IMR-90 (cell line): ENCODE data around the gene SRSF10. TPM values are rescaled to one million over a fixed set of nuclear protein-coding genes. Genes with fewer than 3 reads are reported as not detected.

Experiments used
- ATAC-seq: fragments of 200-7000 bp; cut with Tn5 transposase; 2 replicates; pipeline ENCODE4 v1.9.1; 2020; ENCODE audit warnings: low read depth, mild to moderate bottlenecking, moderate library complexity
- BruUV-seq: library from RNA; stranded (reverse); fragments of 400-500 nt; replicated peaks from 2 replicates; lab custom pipeline; 2021; lab: Mats Ljungman, UMichigan
- CTCF ChIA-PET: fragments of 300-600 bp; formaldehyde crosslinking; extraction: SDS; loops from one replicate; lab custom pipeline; 2021; ENCODE audit warnings: antibody characterized with exemption; lab: Yijun Ruan, JAX
- POLR2A ChIA-PET: fragments of 300-600 bp; sonication (Branson Sonifier 250); formaldehyde crosslinking; loops from one replicate; lab custom pipeline; 2022; ENCODE audit warnings: antibody characterized with exemption; ENCODE audit not compliant: unreplicated experiment; lab: Charles Lee
- DNase-seq: peaks from one replicate; pipeline ENCODE4 v3.0.0; 2013
- H2AFZ ChIP-seq: replicated peaks from 2 replicates; pipeline ENCODE3; 2013; ENCODE audit warnings: low read length, mild to moderate bottlenecking; ENCODE audit not compliant: poor library complexity
- H2AK5ac ChIP-seq: 2 replicates; pipeline ENCODE4 v1.6.1; 2013; ENCODE audit warnings: low read depth, low read length, inconsistent platforms
- H2AK9ac ChIP-seq: replicated peaks from 2 replicates; pipeline ENCODE3; 2013; ENCODE audit warnings: mild to moderate bottlenecking, low read depth, low read length, moderate library complexity; ENCODE audit not compliant: poor library complexity
- H2BK120ac ChIP-seq: 2 replicates; pipeline ENCODE4 v1.6.1; 2013; ENCODE audit warnings: low read depth, low read length, inconsistent platforms
- H2BK15ac ChIP-seq: 3 replicates; pipeline ENCODE4 v1.6.1; 2013; ENCODE audit warnings: low read depth, low read length, inconsistent platforms
- H2BK20ac ChIP-seq: 2 replicates; pipeline ENCODE4 v1.6.1; 2013; ENCODE audit warnings: low read depth, mild to moderate bottlenecking, inconsistent platforms, low read length, moderate library complexity
- H2BK5ac ChIP-seq: 2 replicates; pipeline ENCODE4 v1.6.1; 2013; ENCODE audit warnings: mild to moderate bottlenecking, low read depth, low read length, inconsistent platforms; ENCODE audit not compliant: poor library complexity, severe bottlenecking
- H3K14ac ChIP-seq: replicated peaks from 2 replicates; pipeline ENCODE4 v1.6.1; 2013; ENCODE audit warnings: low read depth, low read length, inconsistent platforms
- H3K18ac ChIP-seq: 2 replicates; pipeline ENCODE4 v1.6.1; 2013; ENCODE audit warnings: low read depth, low read length, control low read depth
- H3K23ac ChIP-seq: 2 replicates; pipeline ENCODE4 v1.6.1; 2013; ENCODE audit warnings: low read depth, low read length, inconsistent platforms
- H3K27ac ChIP-seq: 2 replicates; pipeline ENCODE4 v1.5.1; 2013; ENCODE audit warnings: mild to moderate bottlenecking, control low read depth, low read length; ENCODE audit not compliant: insufficient read depth
- H3K27me3 ChIP-seq: 2 replicates; pipeline ENCODE4 v1.6.1; 2013; ENCODE audit warnings: low read length; ENCODE audit not compliant: control insufficient read depth, insufficient read depth
- H3K36me3 ChIP-seq: 2 replicates; pipeline ENCODE4 v1.6.1; 2013; ENCODE audit warnings: low read length, mixed read lengths; ENCODE audit not compliant: control insufficient read depth, insufficient read depth
- H3K4ac ChIP-seq: 2 replicates; pipeline ENCODE4 v1.6.1; 2013; ENCODE audit warnings: low read depth, low read length, inconsistent platforms
- H3K4me1 ChIP-seq: 2 replicates; pipeline ENCODE4 v1.6.1; 2013; ENCODE audit warnings: low read length, mixed read lengths; ENCODE audit not compliant: control insufficient read depth, insufficient read depth
- H3K4me2 ChIP-seq: 2 replicates; pipeline ENCODE4 v1.6.1; 2013; ENCODE audit warnings: low read depth, mild to moderate bottlenecking, control low read depth, low read length, moderate library complexity
- H3K4me3 ChIP-seq: 2 replicates; pipeline ENCODE4 v1.5.1; 2013; ENCODE audit warnings: low read depth, mild to moderate bottlenecking, control low read depth, low read length, moderate library complexity; ENCODE audit not compliant: insufficient read depth
- H3K56ac ChIP-seq: 2 replicates; pipeline ENCODE4 v1.6.1; 2013; ENCODE audit warnings: low read length, inconsistent platforms; ENCODE audit not compliant: insufficient read depth; ENCODE audit errors: extremely low read depth
- H3K79me1 ChIP-seq, 2 experiments: 2 replicates each; pipeline ENCODE4 v1.6.1; 2013; ENCODE audit warnings: low read length in 2 of 2, inconsistent platforms in 1 of 2, low read depth in 1 of 2
- H3K9ac ChIP-seq: 2 replicates; pipeline ENCODE4 v1.6.1; 2013; ENCODE audit warnings: low read depth, low read length, control low read depth
- H3K9me1 ChIP-seq: 2 replicates; pipeline ENCODE4 v1.6.1; 2013; ENCODE audit warnings: low read length, inconsistent platforms; ENCODE audit not compliant: insufficient read depth
- H3K9me3 ChIP-seq: 2 replicates; pipeline ENCODE4 v1.6.1; 2013; ENCODE audit warnings: low read length; ENCODE audit not compliant: control insufficient read depth, insufficient read depth
- H4K20me1 ChIP-seq: 2 replicates; pipeline ENCODE4 v1.6.1; 2013; ENCODE audit warnings: low read length, inconsistent platforms; ENCODE audit not compliant: insufficient read depth
- H4K5ac ChIP-seq: 2 replicates; pipeline ENCODE4 v1.6.1; 2013; ENCODE audit warnings: mild to moderate bottlenecking, low read depth, low read length, control low read depth
- H4K8ac ChIP-seq, 2 experiments: 2 replicates each; pipeline ENCODE4 v1.6.1; 2013; ENCODE audit warnings: low read depth in 2 of 2, low read length in 2 of 2, control low read depth in 1 of 2, inconsistent platforms in 1 of 2
- H4K91ac ChIP-seq: 2 replicates; pipeline ENCODE4 v1.6.1; 2013; ENCODE audit warnings: low read depth, low read length, inconsistent platforms; ENCODE audit not compliant: insufficient read depth
- BHLHE40 ChIP-seq: fragments of 150-350 bp; IDR thresholded peaks from 2 replicates; pipeline ENCODE4 v1.6.1; 2016; ENCODE audit warnings: mild to moderate bottlenecking, low read depth, low read length
- CEBPB ChIP-seq: IDR thresholded peaks from 2 replicates; pipeline ENCODE4 v1.6.1; 2012; ENCODE audit warnings: low read depth, low read length, improper control_type of control experiment
- CHD1 ChIP-seq: IDR thresholded peaks from 2 replicates; pipeline ENCODE4 v1.6.1; 2012; ENCODE audit warnings: low read depth, low read length, improper control_type of control experiment
- ELK1 ChIP-seq: fragments of 150-350 bp; IDR thresholded peaks from 2 replicates; pipeline ENCODE4 v1.6.1; 2016; ENCODE audit warnings: low read depth, mild to moderate bottlenecking, low read length, moderate library complexity, borderline replicate concordance
- FOS ChIP-seq: fragments of 150-350 bp; IDR thresholded peaks from 2 replicates; pipeline ENCODE4 v1.6.1; 2016; ENCODE audit warnings: low read depth, low read length
- MAFK ChIP-seq: IDR thresholded peaks from 2 replicates; pipeline ENCODE4 v1.6.1; 2012; ENCODE audit warnings: low read depth, low read length, improper control_type of control experiment
- MAZ ChIP-seq: IDR thresholded peaks from 2 replicates; pipeline ENCODE4 v1.6.1; 2012; ENCODE audit warnings: low read depth, mild to moderate bottlenecking, low read length, improper control_type of control experiment, moderate library complexity, borderline replicate concordance
- MXI1 ChIP-seq: IDR thresholded peaks from 2 replicates; pipeline ENCODE4 v1.6.1; 2012; ENCODE audit warnings: low read depth, mild to moderate bottlenecking, low read length, moderate library complexity, borderline replicate concordance
- NFE2L2 ChIP-seq: fragments of 150-350 bp; IDR thresholded peaks from 2 replicates; pipeline ENCODE4 v1.6.1; 2016; ENCODE audit warnings: low read depth, mild to moderate bottlenecking, low read length
- POLR2A ChIP-seq: IDR thresholded peaks from 2 replicates; pipeline ENCODE4 v1.6.1; 2012; ENCODE audit warnings: mild to moderate bottlenecking, low read depth, low read length
- RAD21 ChIP-seq: IDR thresholded peaks from 2 replicates; pipeline ENCODE4 v1.6.1; 2012; ENCODE audit warnings: low read length, improper control_type of control experiment
- RCOR1 ChIP-seq: IDR thresholded peaks from 2 replicates; pipeline ENCODE4 v1.6.1; 2012; ENCODE audit warnings: mild to moderate bottlenecking, low read length, improper control_type of control experiment; ENCODE audit not compliant: insufficient replicate concordance
- RFX5 ChIP-seq: IDR thresholded peaks from 2 replicates; pipeline ENCODE4 v1.8.0; 2012; ENCODE audit warnings: low read depth, mild to moderate bottlenecking, low read length, moderate library complexity
- SMC3 ChIP-seq: fragments of 150-350 bp; IDR thresholded peaks from 2 replicates; pipeline ENCODE4 v1.6.1; 2016; ENCODE audit warnings: low read depth, mild to moderate bottlenecking, antibody characterized with exemption, low read length, moderate library complexity
- USF2 ChIP-seq: fragments of 150-350 bp; IDR thresholded peaks from 2 replicates; pipeline ENCODE4 v1.6.1; 2017; ENCODE audit warnings: mild to moderate bottlenecking, antibody characterized with exemption, low read length, low read depth
- WGBS, 2 experiments: methylation state at CpG; one replicate each; pipeline versions ENCODE4 v1.1.5 to v1.1.7; 2013; ENCODE audit warnings: missing lambda C conversion rate in 2 of 2; ENCODE audit not compliant: insufficient read length in 1 of 2; ENCODE audit errors: extremely low coverage in 2 of 2; 5-methylcytosine and 5-hydroxymethylcytosine counted together
- dilution Hi-C: fragments of 300-500 bp; cut with HindIII; formaldehyde crosslinking; loops from one replicate; pipeline ENCODE4 v1.14.3; 2018; ENCODE audit warnings: low sequenced_read_pairs; ENCODE audit not compliant: unreplicated experiment
- in situ Hi-C: fragments of 300-500 bp; cut with MboI; formaldehyde crosslinking; loops from 3 replicates; pipeline ENCODE4 v1.14.3; 2019; ENCODE audit warnings: low sequenced_read_pairs, inconsistent platforms, mixed read lengths
- intact Hi-C: fragments of 100-400 bp; cut with micrococcal nuclease; formaldehyde crosslinking; loops from 2 replicates; pipeline ENCODE4 v1.10.0; 2022
- polyA plus RNA-seq, 3 experiments: library from polyadenylated mRNA; depleted of rRNA; stranded (reverse); fragments of >200 nt; gene quantifications; 2 replicates each; pipeline ENCODE4 v1.2.3, GENCODE V29; 2012; ENCODE audit warnings: low replicate concordance in 1 of 3
- total RNA-seq: library from RNA; depleted of rRNA; stranded (reverse); fragments of >200 nt; gene quantifications from 2 replicates; pipeline ENCODE4 v1.2.3, GENCODE V29; 2012
- TF ChIP-seq, protein P1 (sequence below): conservative IDR thresholded peaks from 2 replicates; pipeline ENCODE4 v1.5.1; 2012; ENCODE audit warnings: mild to moderate bottlenecking, low read depth, low read length, improper control_type of control experiment

The SRSF10 gene
- total and polyA plus RNA-seq, 2 of the 4 experiments (the other 2 are of a cell fraction), result 90.1 to 110 TPM

DNA sequence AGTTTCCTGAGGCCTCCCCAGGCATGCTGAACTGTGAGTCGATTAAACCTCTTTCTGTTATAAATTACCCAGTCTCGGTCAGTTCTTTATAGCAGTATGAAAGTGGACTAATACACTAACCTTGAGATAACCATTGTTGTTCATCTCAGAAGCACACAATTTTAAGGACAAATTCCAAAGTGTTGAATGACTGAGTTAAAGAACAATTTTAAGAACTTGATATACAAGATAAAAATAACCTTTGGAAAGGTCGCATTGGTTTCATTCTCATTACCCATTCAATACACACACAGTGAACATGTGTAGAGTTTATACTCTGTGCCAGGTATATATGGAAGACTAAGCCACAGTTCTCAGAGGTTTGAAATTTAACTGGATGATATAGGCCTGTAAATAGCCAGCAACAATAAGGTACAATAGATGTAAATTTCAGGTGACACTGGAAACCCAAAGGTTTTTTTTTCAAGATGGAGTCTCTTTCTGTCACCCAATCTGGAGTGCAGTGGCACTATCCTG, 19.1 kb upstream of the SRSF10 start:
- ATAC-seq, result no peak; the same call in 1 of the 2 replicates
- Histone ChIP-seq H3K23ac (no peak overlapping the region), H2AK5ac (no peak overlapping the region; the same call in 1 of the 2 replicates), H3K9ac (no peak overlapping the region), H2BK20ac (peak overlapping the region; percentile 63; the same call in 1 of the 2 replicates), H3K14ac (peak overlapping the region; percentile 71; the same call in 1 of the 2 replicates), H3K9me1 (peaks cover 4% of the 10 kb centered on the region; the same call in 1 of the 2 replicates), H2AFZ (no peak overlapping the region), H2BK120ac (no peak overlapping the region), H3K27me3 (no peaks in the 10 kb centered on the region), H3K27ac (no peak overlapping the region), H4K91ac (no peak overlapping the region), H3K9me3 (no peaks in the 10 kb centered on the region), H4K5ac (no peak overlapping the region), H3K4me1 (peaks cover 6% of the 10 kb centered on the region), H3K36me3 (no peaks in the 10 kb centered on the region), H4K20me1 (no peaks in the 10 kb centered on the region), H2BK5ac (peak overlapping the region; percentile 46), H3K18ac (no peak overlapping the region), H3K56ac (no peak overlapping the region), H3K4me2 (peak overlapping the region; percentile 16; the same call in 1 of the 2 replicates), H3K4me3 (no peak overlapping the region), H2AK9ac (no peak overlapping the region), H3K4ac (no peak overlapping the region; the same call in 1 of the 2 replicates), H2BK15ac (no peak overlapping the region), H4K8ac (no peak overlapping the region; a peak in 1 of 4 replicates), H3K79me1 (no peaks in the 10 kb centered on the region)
- ChIA-PET POLR2A (no interaction called here), CTCF (no interaction called here)
- no peak for TF ChIP-seq RFX5
- TF ChIP-seq SMC3, result no peak
- no peak for TF ChIP-seq NFE2L2
- no peak for TF ChIP-seq ELK1
- TF ChIP-seq POLR2A, result no peak
- TF ChIP-seq FOS, result no peak
- no peak for TF ChIP-seq RCOR1
- no peak for TF ChIP-seq CHD1
- no peak for TF ChIP-seq MAFK
- no peak for TF ChIP-seq MAZ
- TF ChIP-seq, protein P1, sequence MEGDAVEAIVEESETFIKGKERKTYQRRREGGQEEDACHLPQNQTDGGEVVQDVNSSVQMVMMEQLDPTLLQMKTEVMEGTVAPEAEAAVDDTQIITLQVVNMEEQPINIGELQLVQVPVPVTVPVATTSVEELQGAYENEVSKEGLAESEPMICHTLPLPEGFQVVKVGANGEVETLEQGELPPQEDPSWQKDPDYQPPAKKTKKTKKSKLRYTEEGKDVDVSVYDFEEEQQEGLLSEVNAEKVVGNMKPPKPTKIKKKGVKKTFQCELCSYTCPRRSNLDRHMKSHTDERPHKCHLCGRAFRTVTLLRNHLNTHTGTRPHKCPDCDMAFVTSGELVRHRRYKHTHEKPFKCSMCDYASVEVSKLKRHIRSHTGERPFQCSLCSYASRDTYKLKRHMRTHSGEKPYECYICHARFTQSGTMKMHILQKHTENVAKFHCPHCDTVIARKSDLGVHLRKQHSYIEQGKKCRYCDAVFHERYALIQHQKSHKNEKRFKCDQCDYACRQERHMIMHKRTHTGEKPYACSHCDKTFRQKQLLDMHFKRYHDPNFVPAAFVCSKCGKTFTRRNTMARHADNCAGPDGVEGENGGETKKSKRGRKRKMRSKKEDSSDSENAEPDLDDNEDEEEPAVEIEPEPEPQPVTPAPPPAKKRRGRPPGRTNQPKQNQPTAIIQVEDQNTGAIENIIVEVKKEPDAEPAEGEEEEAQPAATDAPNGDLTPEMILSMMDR, result no peak
- no peak for TF ChIP-seq BHLHE40
- TF ChIP-seq RAD21, result no peak
- TF ChIP-seq USF2, result no peak
- no peak for TF ChIP-seq CEBPB
- TF ChIP-seq MXI1, result no peak
- in situ Hi-C loops, result no loop called here
- intact Hi-C loops, result no loop called here
- no peak for DNase-seq
- dilution Hi-C loops, result no loop called here
- no TSS peak for BruUV-seq
- WGBS, 2 experiments, result no CpG with 5 or more reads among the region's 3 CpGs
